Measurements from ENCODE around the gene DUSP15.

DNA sequence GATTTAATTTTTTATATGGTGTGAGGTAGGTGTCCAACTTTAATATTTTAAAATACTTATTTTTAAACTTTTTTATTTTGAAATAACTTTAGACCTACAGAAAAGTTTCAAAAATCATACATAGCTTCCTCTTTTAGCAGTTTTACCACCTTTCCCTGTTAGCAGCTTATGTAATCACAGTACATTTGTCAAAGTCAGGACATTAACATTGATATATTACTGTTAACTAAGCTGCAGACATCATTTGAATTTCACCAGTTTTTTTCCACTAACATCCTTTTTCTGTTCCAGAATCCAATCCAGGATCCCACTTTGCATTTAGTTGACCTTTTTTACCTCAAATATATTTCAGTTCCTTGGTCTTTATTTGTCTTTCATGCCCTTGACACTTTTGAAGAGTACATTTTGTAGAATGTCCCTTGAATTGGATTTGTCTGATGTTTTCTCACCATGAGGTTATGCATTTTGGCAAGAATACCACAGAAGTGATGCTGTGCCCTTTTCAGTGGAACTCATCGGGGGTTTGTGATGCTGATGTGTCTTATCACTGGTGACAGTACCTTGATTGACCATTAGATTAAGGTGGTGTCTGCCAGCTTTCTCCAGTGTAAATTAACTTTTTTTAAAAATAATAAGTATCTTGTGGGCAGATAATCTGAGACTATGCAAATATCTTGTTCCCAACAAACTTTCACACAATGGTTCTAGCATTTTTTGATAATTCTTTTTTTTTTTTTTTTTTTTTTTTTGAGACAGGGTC, 33.5 kb upstream of the DUSP15 start:
- TF ChIP-seq, protein P1, sequence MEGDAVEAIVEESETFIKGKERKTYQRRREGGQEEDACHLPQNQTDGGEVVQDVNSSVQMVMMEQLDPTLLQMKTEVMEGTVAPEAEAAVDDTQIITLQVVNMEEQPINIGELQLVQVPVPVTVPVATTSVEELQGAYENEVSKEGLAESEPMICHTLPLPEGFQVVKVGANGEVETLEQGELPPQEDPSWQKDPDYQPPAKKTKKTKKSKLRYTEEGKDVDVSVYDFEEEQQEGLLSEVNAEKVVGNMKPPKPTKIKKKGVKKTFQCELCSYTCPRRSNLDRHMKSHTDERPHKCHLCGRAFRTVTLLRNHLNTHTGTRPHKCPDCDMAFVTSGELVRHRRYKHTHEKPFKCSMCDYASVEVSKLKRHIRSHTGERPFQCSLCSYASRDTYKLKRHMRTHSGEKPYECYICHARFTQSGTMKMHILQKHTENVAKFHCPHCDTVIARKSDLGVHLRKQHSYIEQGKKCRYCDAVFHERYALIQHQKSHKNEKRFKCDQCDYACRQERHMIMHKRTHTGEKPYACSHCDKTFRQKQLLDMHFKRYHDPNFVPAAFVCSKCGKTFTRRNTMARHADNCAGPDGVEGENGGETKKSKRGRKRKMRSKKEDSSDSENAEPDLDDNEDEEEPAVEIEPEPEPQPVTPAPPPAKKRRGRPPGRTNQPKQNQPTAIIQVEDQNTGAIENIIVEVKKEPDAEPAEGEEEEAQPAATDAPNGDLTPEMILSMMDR (optimal IDR thresholded peaks at IDR 0.05 in 1 of 3, IDR thresholded peaks at IDR 0.05 in 1 of 3, conservative IDR thresholded peaks at IDR 0.05 in 1 of 3; ENCODE audit: extremely low read depth in 1 of 3, insufficient read depth in 2 of 3, low read length in 3 of 3): no peak
- TF ChIP-seq EZH2 (IDR thresholded peaks at IDR 0.05; ENCODE audit: low read length): no peak

All from keratinocyte (primary cell).